K562 (cell line): Measurements from ENCODE around the gene LMNTD2. TPM values are rescaled to one million over a fixed set of nuclear protein-coding genes. Genes with fewer than 3 reads are reported as not detected.

Experiments
- CHCHD3 ChIP-seq: fragments of 250-450 bp; sonication (Bioruptor Pico); IDR thresholded peaks from 2 replicates; pipeline ENCODE4 v2.1.2; 2022; ENCODE audit warnings: mild to moderate bottlenecking
- E2F6 ChIP-seq, 2 experiments: IDR thresholded peaks; 2 replicates each; pipeline ENCODE4 v1.6.1; 2011; ENCODE audit warnings: borderline replicate concordance in 1 of 2, control low read depth in 1 of 2, low read depth in 1 of 2, low read length in 1 of 2, mild to moderate bottlenecking in 1 of 2, mixed read lengths in 1 of 2, moderate library complexity in 1 of 2; ENCODE audit not compliant: insufficient read depth in 1 of 2, insufficient read length in 1 of 2, poor library complexity in 1 of 2, severe bottlenecking in 1 of 2; ENCODE audit errors: extremely low read depth in 1 of 2
- FOXP4 ChIP-seq: sonication (generic); formaldehyde crosslinking; IDR thresholded peaks from 2 replicates; pipeline ENCODE4 v1.8.0; 2022; ENCODE audit warnings: mild to moderate bottlenecking, missing genetic modification reagents, borderline replicate concordance
- HMGXB4 ChIP-seq: sonication (generic); formaldehyde crosslinking; IDR thresholded peaks from 2 replicates; pipeline ENCODE4 v1.8.1; 2023; ENCODE audit warnings: mild to moderate bottlenecking, missing genetic modification reagents
- KDM4B ChIP-seq, 2 experiments: fragments of 450-650 bp in 1 of 2; sonication (generic) in 1 of 2; IDR thresholded peaks; 2 replicates each; pipeline ENCODE4 v1.6.1; 2016 to 2017; ENCODE audit warnings: borderline replicate concordance in 2 of 2, antibody characterized with exemption in 1 of 2, low read depth in 1 of 2, mild to moderate bottlenecking in 1 of 2
- MBD2 ChIP-seq: sonication (generic); IDR thresholded peaks from 2 replicates; pipeline ENCODE4 v1.6.1; 2016; ENCODE audit warnings: low read depth, borderline replicate concordance
- MYNN ChIP-seq, 2 experiments: sonication (generic); formaldehyde crosslinking in 1 of 2; IDR thresholded peaks; 2 replicates each; pipeline versions ENCODE4 v1.5.0 to v1.6.1; 2016 to 2020; ENCODE audit warnings: antibody characterized with exemption in 1 of 2, missing genetic modification reagents in 1 of 2
- NFRKB ChIP-seq: fragments of 450-650 bp; IDR thresholded peaks from 2 replicates; pipeline ENCODE4 v1.6.1; 2016; ENCODE audit warnings: low read depth
- PHF8 ChIP-seq: fragments of 200-600 bp; sonication (generic); IDR thresholded peaks from 2 replicates; pipeline ENCODE4 v1.6.1; 2012; ENCODE audit warnings: mixed run types, mild to moderate bottlenecking, inconsistent platforms, low read length, moderate library complexity, borderline replicate concordance
- SMARCA4 ChIP-seq: fragments of 450-650 bp; IDR thresholded peaks from 2 replicates; pipeline ENCODE4 v1.6.1; 2016
- SRSF1 ChIP-seq: fragments of 200-400 bp; formaldehyde crosslinking; IDR thresholded peaks from 2 replicates; pipeline ENCODE4 v1.6.1; 2017; ENCODE audit warnings: mild to moderate bottlenecking, low read depth, low read length, moderate library complexity
- THRB ChIP-seq: fragments of 450-650 bp; formaldehyde crosslinking; conservative IDR thresholded peaks from 2 replicates; pipeline ENCODE4 v1.4.0; 2022; ENCODE audit warnings: mild to moderate bottlenecking, missing genetic modification characterization
- UBTF ChIP-seq, 2 experiments: IDR thresholded peaks; 2 replicates each; pipeline ENCODE4 v1.6.1; 2012; ENCODE audit warnings: improper control_type of control experiment in 2 of 2, low read depth in 2 of 2, low read length in 2 of 2, borderline replicate concordance in 1 of 2
- USF2 ChIP-seq: sonication (generic); formaldehyde crosslinking; IDR thresholded peaks from 2 replicates; pipeline ENCODE4 v1.5.0; 2020; ENCODE audit warnings: missing genetic modification reagents
- ZNF696 ChIP-seq: fragments of 250-450 bp; sonication (Bioruptor Pico); conservative IDR thresholded peaks from 2 replicates; pipeline ENCODE4 v1.4.0; 2020; ENCODE audit warnings: mild to moderate bottlenecking, moderate library complexity
- polyA plus RNA-seq, 8 experiments: library from polyadenylated mRNA; depleted of rRNA in 4 of 8; stranded (reverse) in 5 of 8; unstranded in 3 of 8; fragments of >200 nt; fragmentation: Nextera tagmentation in 2 of 8; fragmentation: Illumina TruSeq in 1 of 8; extraction: Ambion mirVana in 2 of 8; extraction: Trizol in 1 of 8; gene quantifications; 2 replicates each; pipeline versions ENCODE4 v1.2.1 to v1.2.3, GENCODE V29; 2011 to 2014; ENCODE audit warnings: inconsistent platforms in 1 of 8, missing spikeins in 1 of 8
- total RNA-seq, 7 experiments: library from RNA; depleted of rRNA in 6 of 7; stranded (reverse); fragments of >200 nt in 6 of 7; fragmentation: Illumina TruSeq in 2 of 7; extraction: Trizol in 2 of 7; gene quantifications; 2 replicates each; pipeline versions ENCODE4 v1.2.1 to v1.2.3, GENCODE V29; 2011 to 2021; ENCODE audit warnings: low replicate concordance in 1 of 7

Gene LMNTD2
- total and polyA plus RNA-seq, 9 of the 15 experiments (the other 6 are each of a cell fraction or from before 2014, with no cell fraction given), result 0.48 to 4.2 (median 1.5) TPM; not detected in 3

- TF ChIP-seq UBTF (IDR thresholded peaks at IDR 0.05; ENCODE audit: borderline replicate concordance in 1 of 2, low read depth in 2 of 2, low read length in 2 of 2) (peak in 1 of 2 experiments; percentile 79; a peak in 2 of 4 replicates), E2F6 (IDR thresholded peaks at IDR 0.05; ENCODE audit: borderline replicate concordance in 1 of 2, extremely low read depth in 1 of 2, insufficient read depth in 1 of 2, insufficient read length in 1 of 2, low read depth in 1 of 2, low read length in 1 of 2, poor library complexity in 1 of 2, severe bottlenecking in 1 of 2) (peak; percentile 78 to 83), PHF8 (peak; percentile 72; the same call in 1 of the 2 replicates), MYNN (IDR thresholded peaks at IDR 0.05) (no peak), MYNN (CRISPR knock-in tag; IDR thresholded peaks at IDR 0.05) (no peak), USF2 (CRISPR knock-in tag) (peak; percentile 88), KDM4B (IDR thresholded peaks at IDR 0.05; ENCODE audit: borderline replicate concordance in 2 of 2, low read depth in 1 of 2) (peak in 1 of 2 experiments; percentile 30; a peak in 1 of 4 replicates), FOXP4 (CRISPR knock-in tag) (no peak), SRSF1 (peak; percentile 93), NFRKB (peak; percentile 84), HMGXB4 (CRISPR knock-in tag) (no peak), ZNF696 (CRISPR knock-in tag) (no peak), SMARCA4 (0 out of 2 replicates have a peak, but pooled peaks have one; percentile 40), CHCHD3 (no peak), MBD2 (peak; percentile 17; the same call in 1 of the 2 replicates), THRB (CRISPR knock-in tag) (no peak)
Observed at GRCh38 chr11:506238-506994, 54.1 kb downstream of the LMNTD2 start (continued).
